Left hindlimb (tissue), 1 donor: Measurements from ENCODE around the gene YRDC.

ENCODE experiments used
- DNase-seq: peaks from one replicate; pipeline ENCODE4 v3.0.0-alpha.2; 2018

Gene YRDC

GRCh38 chr1:37807555-37808368 is at the start of gene YRDC, which contains the start of gene C1orf122:
Gene YRDC (minus strand): TSS chr1:37808208. CDS start chr1:37808180, 28 bp downstream.
Gene C1orf122 (plus strand): TSS chr1:37807790. CDS start chr1:37808405, 615 bp downstream.
- DNase-seq = peak; percentile 95

- no peak for DNase-seq
Measured at GRCh38 chr1:37854406-37854805, 46.4 kb upstream of the YRDC start.

- no peak for DNase-seq
Measured at GRCh38 chr1:37853157-37853556, 45.1 kb upstream of the YRDC start.

- no peak for DNase-seq
Measured at GRCh38 chr1:37851782-37852210, 43.8 kb upstream of the YRDC start.

GRCh38 chr1:37851262-37851661 is 43.3 kb upstream of the YRDC start:
- no peak for DNase-seq

- no peak for DNase-seq
Measured at GRCh38 chr1:37850352-37850955, 42.4 kb upstream of the YRDC start.

GRCh38 chr1:37849480-37849879 is 41.5 kb upstream of the YRDC start:
- DNase-seq = no peak

- DNase-seq = no peak
Measured at GRCh38 chr1:37846647-37847339, 38.8 kb upstream of the YRDC start.

- DNase-seq = no peak
Measured at GRCh38 chr1:37845786-37846185, 37.8 kb upstream of the YRDC start.

GRCh38 chr1:37845049-37845646 is 37.1 kb upstream of the YRDC start:
- no peak for DNase-seq

- no peak for DNase-seq
Measured at GRCh38 chr1:37844536-37844935, 36.5 kb upstream of the YRDC start.

- DNase-seq = no peak
Measured at GRCh38 chr1:37841652-37842051, 33.6 kb upstream of the YRDC start.

GRCh38 chr1:37840711-37841110 is 32.7 kb upstream of the YRDC start:
- DNase-seq = no peak

- no peak for DNase-seq
Measured at GRCh38 chr1:37839676-37840075, 31.7 kb upstream of the YRDC start.

GRCh38 chr1:37836788-37837187 is 28.8 kb upstream of the YRDC start:
- DNase-seq = no peak

- no peak for DNase-seq
Measured at GRCh38 chr1:37831809-37832208, 23.8 kb upstream of the YRDC start.

- DNase-seq = no peak
Measured at GRCh38 chr1:37831109-37831508, 23.1 kb upstream of the YRDC start.

- no peak for DNase-seq
Measured at GRCh38 chr1:37828410-37829074, 20.5 kb upstream of the YRDC start.

- DNase-seq = no peak
Measured at GRCh38 chr1:37825506-37825905, 17.5 kb upstream of the YRDC start.

- no peak for DNase-seq
Measured at GRCh38 chr1:37824001-37824400, 16.0 kb upstream of the YRDC start.

GRCh38 chr1:37822906-37823815 is 15.2 kb upstream of the YRDC start:
- no peak for DNase-seq

- DNase-seq = no peak
Measured at GRCh38 chr1:37821481-37821880, 13.5 kb upstream of the YRDC start.
